GM18511 (cell line): ENCODE data around the gene AOC3.

ENCODE experiments used
- ATAC-seq: cut with Tn5 transposase; IDR thresholded peaks from one replicate; pipeline ENCODE4 v1.9.1; 2021; ENCODE audit warnings: mild to moderate bottlenecking, moderate library complexity; ENCODE audit not compliant: unreplicated experiment

The AOC3 gene, protein sequence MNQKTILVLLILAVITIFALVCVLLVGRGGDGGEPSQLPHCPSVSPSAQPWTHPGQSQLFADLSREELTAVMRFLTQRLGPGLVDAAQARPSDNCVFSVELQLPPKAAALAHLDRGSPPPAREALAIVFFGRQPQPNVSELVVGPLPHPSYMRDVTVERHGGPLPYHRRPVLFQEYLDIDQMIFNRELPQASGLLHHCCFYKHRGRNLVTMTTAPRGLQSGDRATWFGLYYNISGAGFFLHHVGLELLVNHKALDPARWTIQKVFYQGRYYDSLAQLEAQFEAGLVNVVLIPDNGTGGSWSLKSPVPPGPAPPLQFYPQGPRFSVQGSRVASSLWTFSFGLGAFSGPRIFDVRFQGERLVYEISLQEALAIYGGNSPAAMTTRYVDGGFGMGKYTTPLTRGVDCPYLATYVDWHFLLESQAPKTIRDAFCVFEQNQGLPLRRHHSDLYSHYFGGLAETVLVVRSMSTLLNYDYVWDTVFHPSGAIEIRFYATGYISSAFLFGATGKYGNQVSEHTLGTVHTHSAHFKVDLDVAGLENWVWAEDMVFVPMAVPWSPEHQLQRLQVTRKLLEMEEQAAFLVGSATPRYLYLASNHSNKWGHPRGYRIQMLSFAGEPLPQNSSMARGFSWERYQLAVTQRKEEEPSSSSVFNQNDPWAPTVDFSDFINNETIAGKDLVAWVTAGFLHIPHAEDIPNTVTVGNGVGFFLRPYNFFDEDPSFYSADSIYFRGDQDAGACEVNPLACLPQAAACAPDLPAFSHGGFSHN

DNA sequence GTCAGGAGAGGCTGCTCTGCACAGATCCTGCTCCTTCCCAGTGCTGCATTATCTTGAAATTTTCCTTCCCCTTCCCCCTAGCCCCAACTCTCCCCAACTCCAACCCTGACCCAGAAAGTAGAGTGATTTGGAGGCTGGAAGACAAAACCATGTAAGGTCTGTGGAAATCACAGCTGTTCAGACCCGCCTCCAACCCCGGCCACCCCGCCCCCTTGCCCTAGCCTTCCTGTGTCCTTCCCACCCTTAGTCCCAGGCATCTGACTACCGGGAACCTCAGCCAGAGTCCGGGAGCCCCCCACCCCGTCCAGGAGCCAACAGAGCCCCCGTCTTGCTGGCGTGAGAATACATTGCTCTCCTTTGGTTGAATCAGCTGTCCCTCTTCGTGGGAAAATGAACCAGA is at the start of gene AOC3:
Gene AOC3, plus strand, starts transcription at position 246 of the 400 bp plus-strand sequence. Its CDS starts 145 bp downstream, at position 391.
- no peak for ATAC-seq

DNA sequence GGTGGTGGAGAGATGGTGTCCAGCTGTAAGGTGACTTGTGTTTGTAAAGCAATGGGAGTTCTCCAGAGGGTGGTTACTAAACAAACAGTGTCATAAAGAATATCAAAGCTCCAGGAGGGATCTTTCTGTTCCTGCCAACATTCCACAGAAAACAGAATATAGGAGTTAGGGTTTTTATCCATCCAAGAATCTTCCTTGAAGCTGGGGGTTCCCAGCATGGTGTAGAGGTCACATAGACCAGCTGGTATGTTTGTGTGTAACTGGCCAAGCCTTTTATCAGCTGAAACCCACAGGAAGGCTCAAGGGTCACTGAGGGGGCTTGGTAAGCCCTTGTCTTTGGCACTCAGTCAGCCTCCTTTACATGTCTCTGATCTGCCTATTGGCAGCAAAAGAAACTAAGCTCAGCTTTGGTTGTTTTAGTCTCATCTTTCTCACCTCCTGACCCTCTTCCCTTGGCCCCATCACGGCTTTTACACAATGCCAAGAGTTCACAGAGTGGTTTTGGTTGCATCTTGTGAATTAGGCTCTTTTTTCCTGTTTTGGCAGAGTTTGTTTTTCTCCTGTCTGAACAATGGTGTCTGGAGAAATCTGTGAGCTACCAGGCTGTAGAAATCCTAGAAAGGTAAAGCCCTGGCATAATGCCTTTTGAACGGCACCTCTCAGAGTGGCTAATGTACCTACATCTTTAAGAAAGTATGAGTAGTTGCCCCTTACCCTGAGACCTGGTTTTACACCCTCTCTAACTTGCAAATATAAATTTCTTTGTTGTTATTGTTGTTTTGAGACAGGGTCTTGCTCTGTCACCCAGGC is 47.7 kb upstream of the AOC3 start:
- ATAC-seq, result no peak

DNA sequence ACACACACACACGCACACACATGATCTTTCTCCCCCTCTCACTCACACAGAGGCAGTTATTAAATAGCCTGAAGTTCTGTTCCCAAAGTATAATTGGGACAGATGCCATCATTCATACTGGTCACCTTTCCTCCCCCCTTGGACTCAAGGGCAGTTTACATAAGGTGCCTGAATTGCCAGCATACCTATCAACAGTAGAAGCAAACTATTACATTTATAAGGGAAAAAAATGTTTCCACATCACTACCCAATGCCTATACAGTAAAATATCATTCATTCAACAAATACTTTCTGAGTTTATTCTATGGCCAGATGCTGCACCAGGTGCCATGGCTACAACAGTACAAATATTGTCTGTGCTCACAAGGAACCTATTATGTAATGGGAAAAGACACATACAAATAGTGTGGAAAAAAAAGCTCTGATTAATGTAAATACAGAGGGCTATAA is 46.1 kb upstream of the AOC3 start:
- no peak for ATAC-seq

DNA sequence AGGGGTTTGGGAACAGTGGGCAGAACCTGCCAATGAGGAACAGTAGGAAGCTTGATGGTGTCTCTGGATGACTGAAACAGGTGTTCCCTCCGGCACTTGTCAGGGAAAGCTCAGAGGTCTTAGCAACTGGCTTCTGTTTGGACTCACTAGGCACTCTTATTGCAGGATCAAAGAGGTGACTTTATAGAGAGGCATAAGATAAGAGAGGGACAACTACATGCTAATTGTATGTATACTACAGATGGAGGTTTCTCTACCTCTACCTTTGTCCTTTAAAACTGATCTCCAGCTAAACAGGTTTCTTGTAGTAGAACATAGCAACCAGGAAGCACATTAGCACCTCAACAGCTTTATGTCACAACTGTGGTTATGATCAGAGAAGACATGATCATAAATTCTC is 44.8 kb upstream of the AOC3 start:
- no peak for ATAC-seq

DNA sequence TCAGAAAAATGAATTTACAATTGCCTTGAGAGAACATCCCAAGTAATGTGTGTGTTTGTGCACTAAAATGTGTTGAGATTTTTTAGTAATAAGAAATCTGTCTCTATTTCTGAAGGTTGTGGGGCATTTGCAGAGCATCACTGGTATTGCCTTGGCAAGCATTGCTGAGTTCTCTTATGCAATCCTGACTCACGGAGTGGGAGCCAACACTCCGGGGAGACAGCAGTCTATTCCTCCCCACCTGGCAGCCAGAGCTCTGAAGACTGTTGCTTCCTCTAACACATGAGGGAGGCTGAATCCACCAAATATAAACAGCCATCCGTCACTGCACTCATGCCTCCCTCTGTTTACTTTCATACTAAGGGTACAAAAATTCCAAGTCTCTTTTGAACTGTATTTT is 41.7 kb upstream of the AOC3 start:
- ATAC-seq, result no peak

DNA sequence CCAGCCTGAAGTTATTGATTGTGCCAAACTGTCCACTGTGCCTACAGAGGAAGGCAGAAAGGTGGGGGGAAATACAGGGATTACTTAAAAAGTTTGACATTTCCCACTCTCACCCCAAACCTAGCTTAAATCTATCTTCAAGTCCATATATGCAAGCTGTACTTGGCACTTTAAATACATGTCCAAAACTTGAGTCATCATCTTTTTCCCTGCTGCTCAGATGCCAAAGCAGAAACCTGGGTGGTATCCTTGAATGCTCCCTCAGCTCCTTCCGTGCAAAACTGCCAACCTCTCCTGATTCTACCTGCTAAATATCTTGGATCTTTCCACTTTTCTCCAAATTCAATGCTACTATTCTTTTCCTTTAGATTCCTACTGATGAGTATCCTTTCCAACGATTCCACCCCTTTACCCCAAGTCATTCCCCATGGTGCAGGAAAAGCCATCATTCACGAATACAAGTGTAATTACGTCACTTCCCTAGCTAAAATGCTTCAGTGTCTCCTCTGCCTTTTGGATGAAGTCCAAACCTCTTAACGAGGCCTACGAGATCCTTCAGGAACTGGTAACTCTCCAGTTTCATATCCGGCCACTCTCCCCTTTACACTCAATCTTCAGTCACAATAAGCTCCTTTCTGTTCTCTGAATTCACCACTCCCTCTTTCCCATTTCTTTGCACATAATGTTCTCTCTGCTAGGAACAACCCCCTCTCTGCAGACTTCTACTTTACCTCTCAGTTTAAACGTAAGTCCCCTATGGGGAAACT is 36.2 kb upstream of the AOC3 start:
- ATAC-seq, result no peak

DNA sequence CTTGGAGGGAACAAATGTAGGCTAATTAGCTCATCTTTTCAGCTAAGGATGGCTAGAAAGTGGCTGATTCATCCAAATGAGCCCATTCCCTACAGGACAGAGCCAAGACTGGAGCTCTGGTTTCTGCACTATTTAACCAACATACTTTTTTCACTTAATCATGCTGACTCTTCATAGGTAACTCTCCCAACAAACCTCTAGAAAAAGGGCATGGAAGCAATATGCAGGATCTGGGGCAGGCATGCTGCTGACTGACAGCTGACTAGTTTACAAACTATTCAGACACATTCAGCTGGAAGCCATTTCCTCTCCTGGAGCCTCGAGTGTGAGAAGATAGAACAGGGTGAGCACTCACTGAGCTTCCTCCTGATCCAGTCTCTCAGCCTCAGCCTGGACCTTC is 33.1 kb upstream of the AOC3 start:
- no peak for ATAC-seq

DNA sequence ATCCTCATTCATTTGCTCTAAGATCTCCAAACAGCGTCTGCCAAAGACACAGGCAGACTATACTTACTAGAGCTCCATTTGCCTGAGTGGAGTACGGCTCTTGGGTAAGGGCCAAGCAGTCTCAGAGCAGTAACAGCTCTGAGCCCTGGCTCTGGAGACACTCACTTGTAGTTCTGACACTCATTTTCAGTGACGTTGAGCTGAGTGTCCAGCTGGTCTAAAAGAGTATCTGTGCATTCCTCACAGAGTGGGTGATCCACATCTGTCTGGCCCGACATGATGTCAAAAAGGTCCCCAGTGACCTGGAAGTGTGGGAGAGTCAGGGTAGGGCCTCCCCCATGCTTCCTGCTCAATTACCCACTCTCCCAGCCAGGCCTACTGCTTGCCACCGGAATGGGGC is 32.6 kb upstream of the AOC3 start:
- ATAC-seq, result no peak

DNA sequence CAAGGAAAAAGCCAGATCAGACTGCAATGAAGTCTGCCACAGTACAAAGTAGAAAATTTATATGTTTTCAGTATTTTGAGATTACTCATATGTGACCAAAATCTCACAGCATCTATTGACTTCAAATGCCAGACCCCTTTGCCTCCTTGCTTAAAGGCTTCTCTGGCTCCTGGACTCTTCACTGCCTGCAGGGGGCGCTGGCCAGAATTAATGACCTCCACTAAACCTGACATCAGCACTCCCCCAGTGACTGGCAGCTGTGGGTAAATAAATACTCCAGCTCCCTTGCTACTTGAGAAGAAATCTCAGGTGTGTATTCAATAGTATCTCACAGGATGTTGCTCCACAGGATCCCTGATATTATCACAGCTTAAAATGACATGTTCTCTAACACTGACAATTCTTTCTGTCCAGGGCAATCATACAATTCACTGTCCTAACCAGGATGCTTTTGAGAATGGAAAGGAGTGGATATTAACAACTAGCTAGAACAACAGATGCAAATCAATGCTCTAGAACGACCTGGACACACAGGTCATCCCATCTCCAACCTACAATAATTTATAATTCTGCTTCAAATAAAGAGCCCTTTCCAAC is 31.0 kb upstream of the AOC3 start:
- no peak for ATAC-seq

DNA sequence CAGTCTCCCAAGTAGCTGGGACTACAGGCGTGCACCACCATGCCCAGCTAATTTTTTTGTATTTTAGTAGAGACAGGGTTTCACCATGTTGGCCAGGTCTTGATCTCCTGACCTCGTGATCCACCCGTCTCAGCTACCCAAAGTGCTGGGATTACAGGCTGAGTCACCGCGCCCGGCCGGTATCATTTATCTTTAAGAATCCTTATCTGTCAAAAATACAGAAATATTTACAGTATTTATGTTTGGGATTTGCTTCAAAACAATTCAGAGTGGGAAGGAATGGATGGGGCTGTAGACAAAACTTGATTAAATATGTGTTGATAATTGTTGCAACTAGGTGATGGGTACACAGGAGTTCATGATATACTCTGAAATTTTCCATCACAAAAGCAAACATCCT is 29.8 kb upstream of the AOC3 start:
- ATAC-seq, result no peak

DNA sequence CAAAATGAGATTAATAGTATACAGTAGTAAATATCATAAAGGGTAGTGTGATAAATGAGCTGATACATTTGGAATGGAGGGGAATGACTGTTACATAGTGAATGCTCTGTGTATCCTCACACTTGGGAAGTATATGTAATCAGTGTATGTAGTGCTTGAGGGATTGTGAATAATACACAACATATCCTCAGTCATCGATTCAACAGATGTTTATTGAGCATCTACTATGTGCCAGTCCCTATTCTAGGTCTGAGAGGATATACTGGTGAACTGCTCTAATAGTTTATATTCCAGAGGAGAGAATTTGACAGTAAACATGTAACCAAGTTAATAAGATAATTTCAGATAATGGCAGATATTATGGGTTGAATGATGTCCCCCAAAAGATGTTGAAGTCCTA is 23.5 kb upstream of the AOC3 start:
- no peak for ATAC-seq

DNA sequence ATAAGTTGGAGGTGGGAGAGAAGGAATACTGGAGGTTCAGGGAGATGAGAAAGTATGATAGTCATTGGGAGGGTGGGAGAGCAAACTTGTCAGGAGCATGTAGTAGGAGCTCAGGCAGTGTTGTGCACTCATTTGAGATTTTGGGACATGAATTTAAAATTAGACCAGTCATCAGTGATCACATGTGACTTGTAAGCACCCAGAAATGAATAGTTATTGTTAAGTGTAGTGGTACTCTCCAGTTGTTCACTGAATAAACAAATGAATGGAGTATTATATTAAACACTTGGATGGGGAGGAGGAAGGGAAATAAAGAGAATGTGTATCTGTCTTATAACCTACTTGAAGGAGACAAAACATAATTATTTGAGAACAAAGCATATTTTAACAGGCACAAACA is 20.0 kb upstream of the AOC3 start:
- no peak for ATAC-seq

DNA sequence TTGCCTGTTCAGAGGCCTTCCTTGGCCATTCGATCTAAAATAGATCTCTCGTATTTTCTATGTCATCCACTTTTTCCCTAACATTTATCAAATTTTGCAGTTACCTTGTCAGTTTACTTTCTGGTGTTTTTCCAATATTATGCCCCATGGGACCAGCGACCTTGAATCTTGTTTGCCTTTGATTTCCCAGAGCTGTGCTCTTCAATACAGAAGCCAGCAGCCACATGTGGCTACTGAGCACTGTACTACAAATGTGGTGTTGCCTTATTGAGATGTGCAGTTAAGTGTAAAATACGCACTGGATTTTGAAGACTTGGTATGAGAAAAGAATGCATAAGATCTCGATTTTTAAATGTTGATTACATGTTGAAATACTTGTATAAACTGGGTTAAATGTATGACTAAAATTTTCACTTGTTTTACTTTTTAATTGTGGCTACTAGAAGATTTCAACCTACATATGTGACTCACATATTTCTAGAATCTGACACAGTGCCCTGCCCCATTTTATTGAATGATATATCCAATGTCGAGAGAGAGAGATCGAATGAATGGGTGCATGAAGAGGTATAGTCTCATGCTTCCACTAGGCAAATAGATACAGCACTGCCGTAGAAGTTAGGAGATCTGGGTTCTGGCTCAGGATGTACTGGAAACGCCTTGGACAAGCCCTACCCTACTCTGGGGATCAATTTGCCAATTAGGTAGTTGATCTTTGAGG is 18.6 kb upstream of the AOC3 start:
- peak; percentile 8 for ATAC-seq

DNA sequence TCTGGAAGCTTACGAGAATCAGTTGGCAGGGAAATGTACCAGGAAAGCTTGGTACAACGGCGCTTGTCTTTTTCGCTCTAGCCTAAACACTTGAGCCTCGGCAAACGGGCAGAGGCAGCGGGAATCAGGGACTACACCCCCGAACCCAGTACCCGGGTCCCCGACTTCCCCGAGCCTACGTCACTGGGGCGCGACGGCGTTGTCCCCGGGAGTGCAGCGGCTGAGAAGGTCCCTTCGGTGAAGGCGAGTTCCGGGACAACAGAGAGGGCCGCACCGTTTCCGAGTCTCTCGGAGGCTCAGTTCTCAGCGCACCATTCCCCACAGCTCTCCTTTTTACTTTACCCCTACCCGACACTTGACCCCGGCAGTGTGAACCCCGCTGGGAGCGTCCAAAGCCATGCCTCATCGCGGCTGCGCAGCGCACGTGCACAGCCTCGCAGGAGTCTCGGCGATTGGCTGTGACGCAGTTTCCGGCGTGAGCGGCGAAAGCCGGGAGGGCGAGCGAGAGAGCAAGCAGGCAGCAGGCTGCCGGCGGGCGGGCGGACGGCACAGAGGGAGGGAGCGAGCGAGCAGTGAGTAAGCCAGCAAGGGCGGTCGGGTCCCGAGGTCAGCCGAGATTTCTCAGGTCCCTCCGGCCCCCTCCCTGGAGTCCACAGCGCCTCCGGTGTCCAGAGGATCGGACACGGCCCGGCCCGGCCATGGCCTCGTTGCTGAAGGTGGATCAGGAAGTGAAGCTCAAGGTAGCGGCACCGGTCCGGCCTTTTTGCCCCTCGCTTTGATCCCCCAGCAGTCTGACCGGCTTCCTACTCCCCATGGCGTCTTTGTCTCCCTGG is 17.8 kb upstream of the AOC3 start, which contains the start of gene PSME3:
Gene PSME3, plus strand, starts transcription at position 464 of the 833 bp plus-strand sequence. Its CDS starts 235 bp downstream, at position 699.
- peak; percentile 92 for ATAC-seq

DNA sequence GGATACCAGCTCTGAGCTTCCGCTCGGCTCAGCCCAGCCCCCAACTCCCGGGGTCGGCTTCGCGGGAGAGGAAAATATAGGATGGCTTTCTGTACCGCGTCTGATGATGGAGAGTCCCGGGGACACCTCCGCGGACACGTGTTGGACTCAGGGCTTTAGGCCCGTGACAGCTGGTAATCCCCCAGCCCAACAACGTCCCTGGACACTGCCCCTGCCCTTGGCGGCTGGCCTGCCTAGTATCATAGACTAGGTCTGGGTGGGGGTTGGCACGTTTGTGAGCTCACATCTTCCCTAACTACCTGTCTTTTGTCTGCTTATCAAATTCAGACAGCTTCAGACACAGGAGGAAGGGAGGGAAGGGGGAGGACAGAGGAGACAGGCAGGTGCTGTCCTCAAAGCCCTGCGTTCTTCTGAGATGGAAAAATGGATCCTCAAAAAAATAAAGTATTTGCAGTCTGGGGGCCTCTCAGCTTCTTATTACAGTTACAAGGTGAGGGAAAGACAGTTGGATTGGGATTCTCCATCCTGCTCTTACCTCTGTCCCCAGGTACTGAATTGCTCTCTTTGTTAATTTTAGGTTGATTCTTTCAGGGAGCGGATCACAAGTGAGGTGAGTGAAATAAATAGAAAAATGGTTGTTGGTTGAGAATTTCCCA is 17.1 kb upstream of the AOC3 start:
- ATAC-seq, result peak; percentile 8

DNA sequence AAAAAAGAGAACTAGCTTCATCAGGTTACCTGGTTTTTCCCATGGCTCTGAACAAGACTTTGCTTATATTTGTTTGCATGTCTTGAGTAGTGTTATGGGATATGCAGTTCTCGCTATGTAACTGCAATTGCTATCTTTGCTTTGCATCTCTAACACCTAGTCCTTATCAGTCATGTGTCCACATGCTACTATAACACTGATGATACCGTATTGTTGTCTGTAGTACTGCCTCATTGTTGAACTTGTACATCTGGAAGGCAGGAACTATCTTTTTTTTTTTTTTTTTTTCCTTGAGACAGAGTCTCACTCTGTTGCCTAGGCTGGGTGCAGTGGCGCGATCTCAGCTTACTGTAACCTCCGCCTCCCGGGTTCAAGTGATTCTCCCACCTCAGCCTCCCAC is 15.3 kb upstream of the AOC3 start:
- no peak for ATAC-seq

DNA sequence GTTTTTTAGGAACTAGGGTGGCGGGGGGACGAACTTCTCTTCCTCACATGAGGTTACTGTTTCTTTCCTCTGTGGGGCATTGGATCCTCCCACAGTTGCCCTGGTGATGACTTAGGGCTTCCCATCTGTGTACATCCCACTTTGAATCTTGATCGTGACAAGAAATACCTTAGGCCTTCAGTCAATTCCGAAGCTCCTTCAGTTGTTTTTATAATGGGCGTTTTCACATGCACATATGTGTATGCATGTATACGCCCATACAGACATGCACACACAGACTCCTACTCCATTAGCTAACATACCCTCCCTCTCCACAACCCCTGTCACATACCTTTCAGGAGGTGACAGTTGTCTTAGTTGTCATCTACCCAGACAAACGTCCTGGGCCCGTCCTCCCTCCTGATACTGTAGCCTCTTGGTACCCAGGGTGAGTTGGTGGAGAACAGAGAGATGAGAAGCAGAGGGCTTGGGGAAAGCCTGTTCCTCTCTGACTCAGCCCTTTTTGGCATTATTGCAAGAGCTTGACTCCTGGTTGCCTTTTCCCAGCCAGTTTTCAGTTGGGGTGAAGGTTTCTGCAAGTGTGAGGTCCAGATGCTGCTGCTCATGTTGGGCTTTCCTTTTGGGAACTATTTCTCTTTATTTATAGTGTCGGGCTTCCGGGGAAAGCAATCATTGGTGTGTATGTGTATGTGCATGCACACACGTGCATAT is 8.9 kb upstream of the AOC3 start:
- no peak for ATAC-seq
